Left renal cortex interstitium (tissue), 4 donors: ENCODE measurements around the gene CPNE2. TPM values are rescaled to one million over a fixed set of nuclear protein-coding genes. Genes with fewer than 3 reads are reported as not detected.
"Not testable (repeated sequence)": the region's sequence is repeated elsewhere in the genome, so short reads cannot be mapped to it uniquely, and the experiment has no call there.

Experiments used
- DNase-seq, 4 donors: peaks; one replicate each; pipeline ENCODE4 v3.0.0-alpha.2; 2013; ENCODE audit warnings: low read depth in 4 of 4, low spot score in 2 of 4, missing footprints in 1 of 4
- polyA plus RNA-seq, 4 donors: library from polyadenylated mRNA; unstranded; fragments of 120-200 nt; gene quantifications; one replicate each; pipeline ENCODE4 v1.2.1, GENCODE V29; 2013; ENCODE audit not compliant: insufficient read length in 4 of 4

CPNE2 gene
- 10 to 100 TPM; 32.4 to 40.9 (median 38.8) TPM for polyA plus RNA-seq

GRCh38 chr16:57091975-57092785 is at the start of gene CPNE2:
Gene CPNE2 (plus strand): TSS chr16:57092583. CDS start chr16:57110743, 18,160 bp downstream.
- no peak for DNase-seq

- no peak for DNase-seq
Observed at GRCh38 chr16:57043248-57043647, 49.1 kb upstream of the CPNE2 start.

GRCh38 chr16:57044931-57045693 is 47.3 kb upstream of the CPNE2 start:
- no peak for DNase-seq

DNA sequence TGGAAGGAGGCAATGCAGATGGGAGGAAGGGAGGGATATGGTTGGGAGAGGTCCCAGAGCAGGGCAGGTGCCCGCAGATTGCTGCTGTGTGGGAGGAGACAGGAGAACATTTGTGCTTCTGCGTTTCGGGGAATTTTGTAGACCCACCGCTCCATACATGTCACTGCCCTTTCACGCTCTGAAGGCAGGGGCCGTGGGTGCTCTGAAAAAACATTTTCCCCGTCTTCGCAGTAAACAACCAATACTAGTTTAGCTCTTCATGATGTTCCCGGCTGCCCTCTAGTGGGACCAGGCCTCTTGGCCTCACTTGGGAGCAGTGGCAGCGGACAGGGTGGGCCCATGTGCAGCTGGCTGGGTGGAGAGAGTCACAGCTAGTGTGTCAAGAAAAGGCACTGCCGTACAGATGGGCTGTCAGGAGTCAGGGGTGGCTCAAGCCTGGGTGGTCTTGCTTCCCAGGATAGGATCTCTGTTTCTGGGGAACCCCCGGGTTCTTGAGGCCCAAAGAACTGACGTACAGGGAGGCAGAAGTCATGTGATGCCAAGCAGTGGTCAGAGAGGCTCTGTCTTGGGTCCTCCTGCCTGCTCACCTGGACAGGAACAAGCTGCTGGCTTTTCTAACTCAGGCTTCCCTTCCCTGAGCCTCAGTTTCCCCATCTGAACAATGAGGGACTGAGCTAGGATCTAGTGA is 46.5 kb upstream of the CPNE2 start:
- peak in 2 of 4 donors; percentile 60 to 70 for DNase-seq

- DNase-seq: no peak
Observed at GRCh38 chr16:57048095-57048494, 44.3 kb upstream of the CPNE2 start.

GRCh38 chr16:57049678-57050077 is 42.7 kb upstream of the CPNE2 start:
- DNase-seq: no peak

GRCh38 chr16:57051696-57052228 is 40.6 kb upstream of the CPNE2 start:
- DNase-seq: no peak

GRCh38 chr16:57053206-57053605 is 39.2 kb upstream of the CPNE2 start:
- no peak for DNase-seq

- no peak for DNase-seq
Observed at GRCh38 chr16:57054338-57054737, 38.0 kb upstream of the CPNE2 start.

DNA sequence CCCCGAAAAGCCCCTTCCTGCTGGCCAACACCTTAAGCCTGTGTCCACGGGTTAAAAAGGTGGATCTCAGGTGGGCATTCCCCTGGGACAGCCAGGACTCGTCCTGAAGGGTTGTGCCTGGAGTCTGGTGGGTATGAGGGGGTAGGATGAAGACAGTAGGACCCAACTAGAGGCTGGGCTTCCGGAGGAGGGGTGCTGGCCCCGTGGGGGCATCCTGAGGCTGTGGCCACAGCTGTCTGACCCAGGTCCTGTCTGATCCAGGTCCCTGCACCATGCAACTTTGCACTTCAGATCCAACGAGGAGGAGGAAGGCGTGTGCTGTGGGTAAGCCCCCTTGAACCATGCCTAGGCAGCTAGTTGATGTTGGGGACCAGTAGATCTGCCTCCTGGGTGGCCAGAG is 37.6 kb upstream of the CPNE2 start:
- no peak for DNase-seq

- DNase-seq: no peak
Observed at GRCh38 chr16:57055671-57056070, 36.7 kb upstream of the CPNE2 start.

DNA sequence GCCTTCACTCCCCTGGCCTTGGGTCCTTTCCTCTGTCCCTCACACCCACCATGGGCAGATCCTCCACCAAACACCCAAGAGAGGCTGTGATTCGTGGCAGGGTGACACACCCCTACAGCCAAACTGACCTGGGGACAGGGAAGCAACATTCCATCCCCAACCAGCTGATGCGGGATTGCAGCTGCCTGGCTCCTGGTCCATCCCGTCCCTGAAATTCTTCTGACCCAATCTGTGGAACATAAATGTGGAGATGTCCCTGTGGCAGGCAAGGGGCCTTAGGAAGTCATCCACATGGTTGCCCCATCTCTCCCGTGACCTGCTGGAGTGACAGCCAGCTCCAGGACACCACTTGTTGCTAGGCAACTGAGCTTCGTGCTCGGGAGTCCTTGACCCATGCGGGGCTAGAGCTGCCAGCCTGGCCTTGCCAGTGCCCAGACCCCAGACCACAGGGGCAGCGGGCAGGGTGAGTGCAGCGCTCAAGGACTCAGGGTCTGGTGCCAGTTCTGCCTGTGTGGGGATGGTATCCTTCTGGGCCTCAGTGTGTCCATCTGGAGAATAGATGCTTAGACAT is 34.0 kb upstream of the CPNE2 start:
- DNase-seq: no peak

DNA sequence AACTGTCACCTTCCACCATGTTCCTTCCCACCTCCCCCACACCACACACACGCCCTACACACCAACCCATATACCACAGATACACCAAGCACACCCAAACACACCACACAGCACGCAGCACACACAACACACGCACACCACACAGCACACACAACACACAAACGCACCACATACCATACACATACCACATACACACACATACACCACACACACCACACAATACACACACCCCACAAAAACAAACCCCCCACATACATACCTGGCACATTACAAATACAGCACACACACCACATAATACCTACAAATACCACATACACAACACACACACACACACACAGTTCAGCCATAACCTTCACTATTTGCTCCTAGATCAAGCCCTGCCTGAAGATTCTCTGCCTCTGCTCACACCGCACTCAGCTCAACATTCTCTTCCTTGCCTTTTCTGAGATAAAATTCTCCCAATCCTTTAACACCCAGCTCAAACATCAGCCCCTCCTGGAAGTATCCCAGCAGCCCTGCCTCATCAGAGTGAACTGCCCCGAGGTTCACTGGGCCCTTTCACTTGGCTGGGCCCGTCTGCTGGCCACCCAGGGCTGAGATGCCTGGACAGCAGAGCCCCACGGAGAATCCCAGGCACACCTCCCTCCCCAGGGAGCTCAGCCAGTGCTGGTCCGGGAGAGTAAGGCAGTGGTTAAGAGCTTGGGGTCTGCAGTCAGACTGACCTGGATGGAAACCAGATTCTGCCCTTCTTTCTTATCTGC is 31.9 kb upstream of the CPNE2 start:
- DNase-seq: no peak

GRCh38 chr16:57061084-57061905 is 31.1 kb upstream of the CPNE2 start:
- no peak for DNase-seq

GRCh38 chr16:57062329-57062728 is 30.1 kb upstream of the CPNE2 start:
- DNase-seq: no peak

DNA sequence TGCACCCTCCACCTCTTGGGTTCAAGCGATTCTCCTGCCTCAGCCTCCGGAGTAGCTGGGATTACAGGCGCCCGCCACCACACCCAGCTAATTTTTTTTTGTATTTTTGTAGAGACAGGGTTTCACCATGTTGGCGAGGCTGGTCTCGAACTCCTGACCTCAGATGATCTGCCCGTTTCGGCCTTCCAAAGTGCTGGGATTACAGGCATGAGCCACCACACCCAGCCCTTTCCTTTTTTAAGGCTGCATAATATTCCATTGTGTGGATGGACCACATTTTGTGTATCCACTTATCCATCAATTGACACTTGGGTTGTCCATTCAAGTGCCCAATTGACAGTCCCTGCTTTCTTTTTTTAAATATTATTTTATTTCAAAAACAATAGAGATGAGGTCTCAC is 29.2 kb upstream of the CPNE2 start:
- not testable (repeated sequence) for DNase-seq

GRCh38 chr16:57064995-57065394 is 27.4 kb upstream of the CPNE2 start:
- no peak for DNase-seq

DNA sequence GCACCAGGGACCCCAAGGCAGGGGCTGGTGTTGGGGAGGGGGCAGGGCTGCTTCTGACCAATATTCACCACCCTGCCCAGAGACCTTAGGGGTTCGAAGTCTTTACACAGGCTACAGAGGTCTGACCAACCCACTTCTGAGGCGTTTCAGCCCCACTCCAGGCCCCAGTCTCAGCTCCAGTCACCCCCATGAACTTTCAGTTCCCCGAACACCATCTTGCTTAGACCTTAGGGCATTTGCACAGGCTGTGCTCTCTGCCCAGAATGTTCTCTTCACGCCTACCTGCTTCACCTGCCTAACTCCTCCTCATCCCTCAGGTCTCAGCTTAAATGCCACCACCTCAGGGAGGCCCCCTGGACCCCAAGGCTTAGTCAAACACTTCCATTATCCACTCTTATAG is 25.8 kb upstream of the CPNE2 start:
- no peak for DNase-seq

GRCh38 chr16:57067347-57067746 is 25.0 kb upstream of the CPNE2 start:
- no peak for DNase-seq
